ENCODE results near the gene ZFHX3. TPM values are rescaled to one million over a fixed set of nuclear protein-coding genes. Genes with fewer than 3 reads are reported as not detected.

Gene ZFHX3
- total and polyA plus RNA-seq, 9 of the 15 experiments (the other 6 are each of a cell fraction or from before 2014, with no cell fraction given): 0.01 to 0.23 (median 0.06) TPM; not detected in 4

DNA sequence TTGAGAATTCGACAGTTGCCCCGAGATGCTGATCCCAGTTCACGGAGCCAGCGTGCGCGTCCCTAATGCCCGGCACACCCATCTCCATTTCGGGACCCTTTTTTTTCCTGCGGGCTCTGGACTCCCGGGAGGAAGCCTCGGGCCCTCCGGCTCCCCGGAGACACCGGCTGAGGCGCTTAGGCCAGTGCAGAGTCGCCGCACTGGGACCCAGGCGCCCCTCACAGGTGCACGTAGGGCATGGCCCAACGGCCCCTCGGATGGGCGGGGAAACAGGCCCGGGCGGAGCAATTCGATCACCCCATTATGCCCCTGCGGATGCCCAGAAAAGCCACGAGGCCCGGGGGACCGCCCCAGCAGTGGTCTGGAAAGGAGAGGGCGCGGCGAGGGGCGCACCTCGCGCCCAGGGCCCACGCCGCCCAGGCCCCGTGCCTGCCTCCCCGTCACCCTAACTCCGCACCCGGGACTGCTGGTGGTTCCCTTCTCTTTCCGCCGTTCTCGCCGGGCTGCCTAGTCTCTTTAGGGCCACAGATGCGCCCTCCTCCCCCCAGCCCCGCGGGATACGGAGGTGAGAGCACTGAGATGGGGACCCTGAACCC lies 18.5 kb upstream of the ZFHX3 start:
- H2AFZ ChIP-seq (ENCODE audit: low read depth, low read length): no peak overlapping the region
- no peaks in the 10 kb centered on the region for H3K79me2 ChIP-seq (ENCODE audit: control insufficient read depth, insufficient read depth, low read length)
- H4K20me1 ChIP-seq (replicated peaks; ENCODE audit: control insufficient read depth, insufficient read depth, low read length): no peaks in the 10 kb centered on the region
- ChIA-PET CTCF (ENCODE audit: low intra/inter-chr PET ratio) (no interaction called here), POLR2A (no interaction called here)
- in situ Hi-C loops (cut with MboI): no loop called here
- no peaks in the 10 kb centered on the region for H3K9me3 ChIP-seq (replicated peaks; ENCODE audit: control insufficient read depth, insufficient read depth, low read depth, low read length)
- H3K9ac ChIP-seq (ENCODE audit: insufficient read depth in 1 of 2, low read depth in 2 of 2, low read length in 2 of 2): no peak overlapping the region
- ATAC-seq (no peak), DNase-seq (ENCODE audit: extremely low read depth in 1 of 4, low spot score in 3 of 4) (no peak), FAIRE-seq (no peak)
- WGBS (ENCODE audit: insufficient coverage, low coverage, missing lambda C conversion rate): 10% methylated on average over 18 of the region's 49 CpGs
- intact Hi-C loops (cut with micrococcal nuclease): no loop called here
- H3K27ac ChIP-seq (ENCODE audit: extremely low read depth, low read depth, low read length): no peak overlapping the region
- H3K36me3 ChIP-seq (ENCODE audit: control insufficient read depth, insufficient read depth, low read length): no peaks in the 10 kb centered on the region
- peaks cover 0 to 4% of the 10 kb centered on the region in 2 experiments; a peak in 3 of 5 replicates for H3K4me1 ChIP-seq (replicated peaks in 1 of 2; ENCODE audit: control insufficient read depth in 2 of 2, insufficient read depth in 2 of 2, low read length in 2 of 2)
- no peak overlapping the region for H3K4me2 ChIP-seq (ENCODE audit: insufficient read depth, low read length)
- BruUV-seq (replicated peaks): no TSS peak
- TF ChIP-seq NFATC3 (IDR thresholded peaks at IDR 0.05) (no peak), TRIM24 (IDR thresholded peaks at IDR 0.05) (no peak), GTF2F1 (IDR thresholded peaks at IDR 0.05; ENCODE audit: low read depth, low read length) (no peak), THRA (IDR thresholded peaks at IDR 0.05) (no peak), ZNF639 (CRISPR knock-in tag; conservative IDR thresholded peaks at IDR 0.05 in 1 of 2, IDR thresholded peaks at IDR 0.05 in 1 of 2) (no peak), NUFIP1 (IDR thresholded peaks at IDR 0.05; ENCODE audit: partially characterized antibody) (no peak), NR3C1 (CRISPR knock-in tag; IDR thresholded peaks at IDR 0.05) (no peak), SAFB2 (IDR thresholded peaks at IDR 0.05; ENCODE audit: borderline replicate concordance, low read depth, low read length, severe bottlenecking) (no peak), SMARCA4 (IDR thresholded peaks at IDR 0.05) (no peak), KLF1 (tag; IDR thresholded peaks at IDR 0.05) (no peak), THAP12 (CRISPR knock-in tag; IDR thresholded peaks at IDR 0.05) (no peak), ATF2 (CRISPR knock-in tag; IDR thresholded peaks at IDR 0.05) (no peak)
- no peak overlapping the region for H3K4me3 ChIP-seq
- H3K9me1 ChIP-seq (ENCODE audit: control insufficient read depth, insufficient read depth, low read length): no peaks in the 10 kb centered on the region
- peaks cover 17 to 46% of the 10 kb centered on the region in 2 experiments for H3K27me3 ChIP-seq (ENCODE audit: control insufficient read depth in 2 of 2, insufficient read depth in 2 of 2, low read length in 2 of 2)

All from K562 (cell line).